Peyer's patch (tissue), 4 donors: ENCODE results near the gene NUDT11.

Experiments used
- CTCF ChIP-seq, 6 experiments: fragments of 450-650 bp in 4 of 6; fragments of 200-600 bp in 2 of 6; sonication (generic) in 1 of 6; IDR thresholded peaks; one replicate each; pipeline ENCODE4 v1.5.1; 2017 to 2019; ENCODE audit warnings: antibody characterized with exemption in 6 of 6, mild to moderate bottlenecking in 3 of 6, moderate library complexity in 1 of 6
- POLR2A ChIP-seq, 2 donors: fragments of 450-650 bp; IDR thresholded peaks; one replicate each; pipeline ENCODE4 v1.5.1; 2017; ENCODE audit warnings: antibody characterized with exemption in 2 of 2, mild to moderate bottlenecking in 2 of 2, moderate library complexity in 2 of 2

- TF ChIP-seq CTCF (IDR thresholded peaks at IDR 0.05) (no peak), POLR2A (IDR thresholded peaks at IDR 0.05) (no peak)
Measured at GRCh38 chrX:51496501-51497291, at the start of gene NUDT11.
